Kidney (tissue), 14 donors: ENCODE data around the gene HOXA13. TPM values are rescaled to one million over a fixed set of nuclear protein-coding genes. Genes with fewer than 3 reads are reported as not detected.

ENCODE experiments used
- DNase-seq, 5 donors: peaks; one replicate each; pipeline ENCODE4 v3.0.0-alpha.2; 2013 to 2020
- FAIRE-seq: peaks from 2 replicates; lab custom pipeline; 2012; peaks lifted over from hg19 to GRCh38; lab: Jason Lieb, UNC
- H3K27ac ChIP-seq, 2 donors: one replicate each; pipeline ENCODE4 v1.7.0; 2013; ENCODE audit warnings: low read depth in 2 of 2, low read length in 2 of 2, inconsistent platforms in 1 of 2
- H3K27me3 ChIP-seq: one replicate; pipeline ENCODE4 v1.7.1; 2013; ENCODE audit warnings: low read length, inconsistent platforms; ENCODE audit not compliant: control insufficient read depth, insufficient read depth
- H3K36me3 ChIP-seq, 3 donors: one replicate each; pipeline versions ENCODE4 v1.7.0 to v1.7.1; 2013; ENCODE audit warnings: low read length in 3 of 3, control low read depth in 1 of 3, inconsistent platforms in 1 of 3; ENCODE audit not compliant: insufficient read depth in 3 of 3, control insufficient read depth in 2 of 3
- H3K4me1 ChIP-seq, 3 donors: one replicate each; pipeline versions ENCODE4 v1.7.0 to v1.7.1; 2013; ENCODE audit warnings: low read length in 3 of 3, inconsistent platforms in 1 of 3, low read depth in 1 of 3; ENCODE audit not compliant: control insufficient read depth in 2 of 3, insufficient read depth in 2 of 3
- H3K4me3 ChIP-seq, 3 donors: one replicate each; pipeline versions ENCODE4 v1.7.0 to v1.8.1; 2013; ENCODE audit warnings: low read length in 3 of 3, control low read depth in 1 of 3, inconsistent platforms in 1 of 3
- H3K9ac ChIP-seq, 3 donors: one replicate each; pipeline versions ENCODE4 v1.7.0 to v1.7.1; 2013; ENCODE audit warnings: low read length in 3 of 3, control low read depth in 1 of 3, inconsistent platforms in 1 of 3
- H3K9me3 ChIP-seq, 3 donors: one replicate each; pipeline versions ENCODE4 v1.7.0 to v1.7.1; 2013; ENCODE audit warnings: low read length in 3 of 3, control low read depth in 1 of 3, inconsistent platforms in 1 of 3; ENCODE audit not compliant: control insufficient read depth in 2 of 3, insufficient read depth in 1 of 3
- intact Hi-C: fragments of 100-400 bp; cut with DNase I; formaldehyde crosslinking; loops from one replicate; pipeline ENCODE4 v1.11.1; 2022
- polyA plus RNA-seq: library from polyadenylated mRNA; stranded (reverse); fragments of 350-450 nt; fragmentation: Illumina TruSeq; extraction: RNeasy Lipid Tissue Mini Kit (QIAGEN cat#74804); gene quantifications from one replicate; pipeline ENCODE4 v1.2.3, GENCODE V29; 2014; ENCODE audit warnings: low read depth, low replicate concordance; ENCODE audit not compliant: insufficient read depth
- total RNA-seq: library from RNA; stranded (reverse); fragmentation: NEBNext Ultra II Directional; extraction: Animal tissue kit (Norgen Biotek cat#: 25700); gene quantifications from one replicate; pipeline ENCODE4 v1.2.1, GENCODE V29; 2021
- TF ChIP-seq, protein P1 (sequence below): IDR thresholded peaks from 3 replicates; pipeline ENCODE4 v1.5.1; 2012; ENCODE audit warnings: mild to moderate bottlenecking, moderate library complexity, borderline replicate concordance; ENCODE audit not compliant: insufficient read depth; ENCODE audit errors: extremely low read depth
- donor health status: control.
- donor health status: control.
- donor health status: control.
- donor health status: control.
- donor health status: control.
- donor health status: DM: yes; HTN: yes; CAD: no.
- donor health status: Normal renal cell carcinoma (clear cell type).

The HOXA13 gene
- total and polyA plus RNA-seq, 2 donors from 2014 or later, result 0.17 to 0.44 TPM

DNA sequence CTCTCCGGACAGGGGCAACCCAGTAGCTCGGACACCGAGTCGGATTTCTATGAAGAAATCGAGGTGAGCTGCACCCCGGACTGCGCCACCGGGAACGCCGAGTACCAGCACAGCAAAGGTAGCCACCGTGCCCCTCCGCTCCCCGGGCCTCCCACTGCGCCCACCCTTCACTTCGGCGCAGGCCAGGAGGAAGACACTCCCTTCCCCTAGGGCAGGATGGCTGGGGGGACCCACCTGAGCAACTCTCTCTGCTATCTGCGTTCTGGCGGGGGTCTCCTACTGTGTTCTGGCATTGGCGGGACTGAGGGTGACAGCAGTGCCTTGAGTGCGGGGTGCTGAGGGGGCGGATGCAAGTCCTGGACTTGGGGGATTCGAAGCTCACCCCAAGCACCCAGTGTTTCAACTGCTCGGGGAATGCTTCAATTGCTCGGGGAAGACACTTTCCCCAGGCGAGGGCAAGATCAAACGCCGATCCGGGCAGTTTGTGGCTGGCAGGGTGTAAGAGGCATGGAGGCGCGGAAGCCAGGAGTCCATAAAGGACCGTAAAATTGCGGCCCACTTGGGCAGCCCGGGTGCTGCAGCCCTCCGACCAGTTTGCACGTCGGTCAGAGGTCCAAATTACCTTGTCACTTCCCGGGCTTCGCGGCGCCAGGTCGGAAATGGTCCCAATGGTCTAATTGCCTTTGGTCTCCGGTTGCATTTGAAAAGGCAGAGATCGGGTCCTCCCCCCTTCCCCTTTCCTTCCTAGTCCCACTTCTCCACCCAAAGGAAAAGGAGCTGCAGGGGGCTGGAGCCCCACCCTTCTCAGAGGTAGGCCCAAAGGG, 43.7 kb upstream of the HOXA13 start:
- peak in 3 of 5 donors; percentile 29 to 55 (median 32) for DNase-seq
- TF ChIP-seq, protein P1, sequence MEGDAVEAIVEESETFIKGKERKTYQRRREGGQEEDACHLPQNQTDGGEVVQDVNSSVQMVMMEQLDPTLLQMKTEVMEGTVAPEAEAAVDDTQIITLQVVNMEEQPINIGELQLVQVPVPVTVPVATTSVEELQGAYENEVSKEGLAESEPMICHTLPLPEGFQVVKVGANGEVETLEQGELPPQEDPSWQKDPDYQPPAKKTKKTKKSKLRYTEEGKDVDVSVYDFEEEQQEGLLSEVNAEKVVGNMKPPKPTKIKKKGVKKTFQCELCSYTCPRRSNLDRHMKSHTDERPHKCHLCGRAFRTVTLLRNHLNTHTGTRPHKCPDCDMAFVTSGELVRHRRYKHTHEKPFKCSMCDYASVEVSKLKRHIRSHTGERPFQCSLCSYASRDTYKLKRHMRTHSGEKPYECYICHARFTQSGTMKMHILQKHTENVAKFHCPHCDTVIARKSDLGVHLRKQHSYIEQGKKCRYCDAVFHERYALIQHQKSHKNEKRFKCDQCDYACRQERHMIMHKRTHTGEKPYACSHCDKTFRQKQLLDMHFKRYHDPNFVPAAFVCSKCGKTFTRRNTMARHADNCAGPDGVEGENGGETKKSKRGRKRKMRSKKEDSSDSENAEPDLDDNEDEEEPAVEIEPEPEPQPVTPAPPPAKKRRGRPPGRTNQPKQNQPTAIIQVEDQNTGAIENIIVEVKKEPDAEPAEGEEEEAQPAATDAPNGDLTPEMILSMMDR, result no peak
- peaks cover 82% of the 10 kb centered on the region for H3K27me3 ChIP-seq
- H3K36me3 ChIP-seq, result no peaks in the 10 kb centered on the region
- H3K4me1 ChIP-seq, result peaks cover 0 to 9% (median 0%) of the 10 kb centered on the region in 3 donors
- intact Hi-C loops, result no loop called here
- H3K4me3 ChIP-seq, result no peak overlapping the region
- no peaks in the 10 kb centered on the region for H3K9me3 ChIP-seq
- no peak overlapping the region for H3K27ac ChIP-seq
- H3K9ac ChIP-seq, result no peak overlapping the region
- no peak for FAIRE-seq

GRCh38 chr7:27242555-27243339, 42.9 kb upstream of the HOXA13 start, which contains the start of gene EVX1:
Gene EVX1, plus strand, starts transcription at chr7:27242802. Its CDS starts 229 bp downstream, at chr7:27243031.
- no peak within 1 kb of the TSS for H3K9ac ChIP-seq
- H3K4me1 ChIP-seq, result peaks cover 0 to 9% (median 0%) of the 10 kb centered on the region in 3 donors

DNA sequence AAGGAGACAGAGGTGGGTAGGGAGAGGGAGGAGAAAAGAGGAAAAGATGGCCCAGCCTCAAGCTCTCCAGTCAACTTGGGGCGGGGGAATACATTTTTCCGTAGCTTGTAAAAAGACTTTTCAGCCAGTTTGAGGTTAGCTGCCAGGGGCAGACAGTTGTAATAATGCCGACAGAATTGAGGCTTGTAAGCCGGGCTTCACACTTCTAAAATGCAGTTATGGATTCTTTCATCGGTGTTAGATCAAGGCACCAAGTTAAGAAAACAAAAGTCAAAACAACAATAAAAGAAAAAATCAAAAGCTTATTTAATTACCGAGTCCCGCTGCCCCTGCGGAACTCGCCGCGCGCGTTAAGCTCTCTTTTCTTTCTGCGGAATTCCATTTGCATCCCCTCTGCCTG, 42.3 kb upstream of the HOXA13 start:
- peaks cover 0 to 9% (median 0%) of the 10 kb centered on the region in 3 donors for H3K4me1 ChIP-seq
- H3K27ac ChIP-seq, result no peak overlapping the region
- peaks cover 82% of the 10 kb centered on the region for H3K27me3 ChIP-seq
- H3K36me3 ChIP-seq, result no peaks in the 10 kb centered on the region
- H3K4me3 ChIP-seq, result no peak overlapping the region
- H3K9me3 ChIP-seq, result no peaks in the 10 kb centered on the region
- no peak overlapping the region for H3K9ac ChIP-seq
- DNase-seq (peak in 1 of 5 donors; percentile 46), FAIRE-seq (no peak)
- intact Hi-C loops, result no loop called here
- TF ChIP-seq, protein P1, result no peak

More at GRCh38 chr7:27242555-27243339, 42.9 kb upstream of the HOXA13 start, which contains the start of gene EVX1:
- no peak within 1 kb of the TSS for H3K27ac ChIP-seq
- peaks cover 82% of the 10 kb centered on the region for H3K27me3 ChIP-seq
- FAIRE-seq (no peak), DNase-seq (peak in 4 of 5 donors; percentile 30 to 60 (median 38))
- no peak within 1 kb of the TSS for H3K4me3 ChIP-seq
- no peaks in the 10 kb centered on the region for H3K36me3 ChIP-seq
- TF ChIP-seq, protein P1, result no peak
- intact Hi-C loops, result no loop called here
- no peaks in the 10 kb centered on the region for H3K9me3 ChIP-seq
